22Rv1 (cell line): Measurements from ENCODE around the gene ATG2B.
"Not testable (repeated sequence)": the region's sequence is repeated elsewhere in the genome, so short reads cannot be mapped to it uniquely, and the experiment has no call there.

Source experiments
- H3K27ac ChIP-seq: fragments of 450-650 bp; 2 replicates; pipeline ENCODE4 v1.5.1; 2017
- ZFX ChIP-seq: fragments of 450-650 bp; IDR thresholded peaks from 2 replicates; pipeline ENCODE4 v1.6.1; 2017; ENCODE audit warnings: antibody characterized with exemption, borderline replicate concordance
- TF ChIP-seq, protein P1 (sequence below): fragments of 450-650 bp; IDR thresholded peaks from 2 replicates; pipeline ENCODE4 v1.5.1; 2017; ENCODE audit warnings: mild to moderate bottlenecking

The ATG2B gene

DNA sequence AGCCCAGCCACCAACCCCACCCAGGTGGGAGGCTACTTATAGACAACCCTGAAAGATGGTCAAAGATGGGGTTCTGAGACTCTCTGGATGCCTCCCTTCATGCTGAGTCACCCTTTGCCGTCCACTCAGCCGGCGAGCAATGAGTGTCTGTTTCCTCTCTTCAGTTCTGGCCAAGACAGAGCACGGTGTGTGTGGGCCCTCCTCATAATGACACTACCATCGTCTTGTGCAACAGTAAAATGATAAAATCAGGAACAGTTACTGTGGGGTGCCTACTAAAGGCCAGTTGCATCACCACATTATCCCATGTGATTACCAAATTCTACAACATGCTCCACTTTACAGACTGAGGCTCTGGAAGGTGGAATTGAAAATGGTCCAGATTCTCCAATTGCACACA lies 114.1 kb downstream of the ATG2B start:
- no peak overlapping the region for H3K27ac ChIP-seq
- TF ChIP-seq, protein P1, sequence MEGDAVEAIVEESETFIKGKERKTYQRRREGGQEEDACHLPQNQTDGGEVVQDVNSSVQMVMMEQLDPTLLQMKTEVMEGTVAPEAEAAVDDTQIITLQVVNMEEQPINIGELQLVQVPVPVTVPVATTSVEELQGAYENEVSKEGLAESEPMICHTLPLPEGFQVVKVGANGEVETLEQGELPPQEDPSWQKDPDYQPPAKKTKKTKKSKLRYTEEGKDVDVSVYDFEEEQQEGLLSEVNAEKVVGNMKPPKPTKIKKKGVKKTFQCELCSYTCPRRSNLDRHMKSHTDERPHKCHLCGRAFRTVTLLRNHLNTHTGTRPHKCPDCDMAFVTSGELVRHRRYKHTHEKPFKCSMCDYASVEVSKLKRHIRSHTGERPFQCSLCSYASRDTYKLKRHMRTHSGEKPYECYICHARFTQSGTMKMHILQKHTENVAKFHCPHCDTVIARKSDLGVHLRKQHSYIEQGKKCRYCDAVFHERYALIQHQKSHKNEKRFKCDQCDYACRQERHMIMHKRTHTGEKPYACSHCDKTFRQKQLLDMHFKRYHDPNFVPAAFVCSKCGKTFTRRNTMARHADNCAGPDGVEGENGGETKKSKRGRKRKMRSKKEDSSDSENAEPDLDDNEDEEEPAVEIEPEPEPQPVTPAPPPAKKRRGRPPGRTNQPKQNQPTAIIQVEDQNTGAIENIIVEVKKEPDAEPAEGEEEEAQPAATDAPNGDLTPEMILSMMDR: no peak
- no peak for TF ChIP-seq ZFX

DNA sequence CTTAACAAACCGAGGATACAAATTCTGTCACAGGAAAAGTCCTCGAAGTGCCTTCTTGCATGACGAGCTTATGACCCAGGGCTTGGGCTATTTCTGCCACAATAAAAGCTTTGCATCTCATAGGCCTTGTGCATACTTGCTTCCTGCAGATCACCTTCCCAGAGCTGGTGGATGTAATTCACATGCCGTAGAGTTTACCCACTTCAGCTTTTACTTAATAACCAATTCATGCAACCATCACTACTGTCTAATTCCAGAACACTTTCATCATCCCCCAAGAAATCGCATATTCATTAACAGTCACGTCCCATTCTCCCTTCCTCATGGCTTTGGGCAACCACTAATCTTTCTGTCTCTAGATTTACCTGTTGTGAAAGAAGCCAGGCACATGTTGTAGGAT lies 116.1 kb downstream of the ATG2B start:
- no peak for TF ChIP-seq ZFX
- TF ChIP-seq, protein P1: no peak
- H3K27ac ChIP-seq: no peak overlapping the region

DNA sequence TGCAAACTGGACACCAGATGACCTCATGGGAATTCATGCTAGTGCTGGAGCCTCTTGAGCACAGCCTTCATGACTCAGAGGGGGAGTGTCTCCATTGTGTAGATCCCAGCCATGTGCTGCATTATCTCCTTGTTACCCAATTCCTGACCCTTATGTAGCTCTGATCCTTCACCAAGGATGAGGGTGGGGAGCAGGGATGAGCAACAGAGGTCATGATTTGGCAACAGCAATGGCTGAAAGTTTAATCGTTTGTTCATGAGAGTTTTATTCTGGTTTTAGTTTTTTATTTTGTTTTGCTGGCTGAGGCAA lies 116.6 kb downstream of the ATG2B start:
- H3K27ac ChIP-seq: no peak overlapping the region
- TF ChIP-seq ZFX: no peak
- TF ChIP-seq, protein P1: no peak

DNA sequence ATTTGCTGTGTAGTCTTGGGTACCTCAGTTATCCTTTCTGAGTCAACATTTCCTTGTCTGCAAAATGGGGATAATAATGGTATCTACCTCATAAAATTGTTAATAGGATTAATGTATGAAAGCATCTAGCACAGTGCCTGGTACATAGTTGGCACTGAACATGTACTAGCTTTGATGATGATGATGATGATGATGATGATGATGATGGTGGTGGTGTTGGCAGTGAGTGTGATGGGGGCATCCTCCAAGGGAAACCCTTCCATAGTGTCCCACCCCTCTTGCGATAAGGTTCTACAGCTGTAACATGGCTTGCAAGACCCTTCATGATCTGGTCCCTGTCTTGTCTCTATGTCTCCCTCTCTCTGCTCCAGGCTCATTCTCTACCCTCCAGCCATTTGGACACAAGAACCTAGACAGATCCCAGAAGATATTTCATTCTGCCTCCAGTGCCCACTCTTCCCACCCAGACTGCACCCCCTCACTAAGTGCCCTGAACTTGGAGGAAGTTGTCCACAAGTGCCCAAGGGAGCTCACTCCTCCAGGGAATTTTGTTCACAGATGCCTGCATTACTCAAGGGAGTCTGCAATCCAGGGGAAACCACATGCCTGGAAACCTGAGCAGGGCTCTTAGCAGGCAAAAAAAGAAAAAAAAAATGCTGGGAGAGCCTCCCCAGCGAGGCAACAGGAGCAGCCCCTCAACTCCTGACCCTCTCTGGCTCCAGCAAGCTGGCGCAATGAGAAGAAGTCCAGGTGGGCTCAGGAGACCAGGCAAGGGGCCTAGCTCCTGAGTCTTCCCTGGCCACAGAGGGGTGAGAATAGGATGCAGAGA lies 117.2 kb downstream of the ATG2B start:
- no peak for TF ChIP-seq ZFX
- TF ChIP-seq, protein P1: no peak
- H3K27ac ChIP-seq: no peak overlapping the region

DNA sequence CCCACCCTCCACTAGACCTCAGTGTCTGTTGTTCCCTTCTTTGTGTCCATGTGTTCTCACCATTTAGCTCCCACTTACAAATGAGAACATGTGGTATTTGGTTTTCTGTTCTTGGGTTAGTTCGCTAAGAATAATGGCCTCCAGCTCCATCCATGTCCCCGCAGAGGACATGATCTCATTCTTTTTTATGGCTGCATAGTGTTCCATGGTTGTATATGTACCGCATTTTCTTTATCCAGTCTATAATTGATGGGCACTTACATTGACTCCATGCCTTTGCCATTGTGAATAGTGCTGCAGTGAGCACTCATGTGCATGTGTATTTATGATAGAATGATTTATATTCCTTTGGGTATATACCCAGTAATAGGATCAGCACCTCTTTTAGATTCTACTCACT lies 118.1 kb downstream of the ATG2B start:
- H3K27ac ChIP-seq: not testable (repeated sequence)

DNA sequence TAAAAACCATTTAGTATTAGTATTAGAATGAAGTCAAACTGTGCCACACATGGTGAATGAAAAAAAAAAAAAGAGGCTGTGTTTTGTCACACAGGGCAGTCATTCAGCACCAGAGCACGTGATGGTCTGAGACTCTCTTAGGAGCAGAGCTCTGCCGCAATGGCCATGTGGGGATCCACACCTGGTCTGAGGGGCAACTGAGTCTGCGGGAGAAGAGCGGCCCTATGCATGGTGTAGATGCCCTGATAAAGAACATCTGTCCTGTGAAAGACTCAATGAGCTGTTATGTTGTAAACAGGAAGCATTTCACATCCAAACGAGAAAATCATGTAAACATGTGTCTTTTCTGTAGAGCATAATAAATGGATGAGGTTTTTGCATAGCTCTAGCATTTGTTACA lies 119.4 kb downstream of the ATG2B start:
- no peak overlapping the region for H3K27ac ChIP-seq
- TF ChIP-seq ZFX: no peak
- TF ChIP-seq, protein P1: no peak

DNA sequence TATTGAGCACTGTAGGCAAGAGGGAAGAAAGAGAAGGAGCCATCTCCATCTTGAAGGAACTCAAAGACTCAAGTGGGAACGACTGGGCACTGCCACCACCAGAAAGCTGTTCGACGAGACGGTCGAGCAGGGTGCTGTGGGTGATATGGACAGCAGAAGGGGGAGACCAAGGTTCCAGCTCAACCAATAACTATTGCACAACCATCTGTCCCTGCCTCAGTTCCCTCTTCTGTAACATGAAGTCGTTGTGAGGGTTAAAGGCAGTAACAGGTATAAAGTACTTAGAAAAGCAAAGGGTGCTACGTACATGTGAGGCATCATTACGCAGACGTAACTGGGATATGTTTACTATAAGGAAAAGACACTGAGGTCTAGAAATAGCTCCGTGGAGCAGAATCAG lies 121.0 kb downstream of the ATG2B start:
- H3K27ac ChIP-seq: no peak overlapping the region
- TF ChIP-seq, protein P1: no peak
- TF ChIP-seq ZFX: no peak

DNA sequence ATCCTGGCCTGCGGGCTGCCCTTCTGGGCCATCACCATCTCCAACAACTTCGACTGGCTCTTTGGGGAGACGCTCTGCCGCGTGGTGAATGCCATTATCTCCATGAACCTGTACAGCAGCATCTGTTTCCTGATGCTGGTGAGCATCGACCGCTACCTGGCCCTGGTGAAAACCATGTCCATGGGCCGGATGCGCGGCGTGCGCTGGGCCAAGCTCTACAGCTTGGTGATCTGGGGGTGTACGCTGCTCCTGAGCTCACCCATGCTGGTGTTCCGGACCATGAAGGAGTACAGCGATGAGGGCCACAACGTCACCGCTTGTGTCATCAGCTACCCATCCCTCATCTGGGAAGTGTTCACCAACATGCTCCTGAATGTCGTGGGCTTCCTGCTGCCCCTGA lies 122.5 kb downstream of the ATG2B start:
- H3K27ac ChIP-seq: no peak overlapping the region
- TF ChIP-seq, protein P1: no peak
- TF ChIP-seq ZFX: no peak
